Gastroesophageal sphincter (tissue), 3 donors: ENCODE results near the gene KLF15.

Experiments used
- CTCF ChIP-seq, 4 experiments: fragments of 200-600 bp in 2 of 4; fragments of 450-650 bp in 2 of 4; sonication (generic) in 1 of 4; IDR thresholded peaks; one replicate each; pipeline ENCODE4 v1.5.1; 2017 to 2019; ENCODE audit warnings: antibody characterized with exemption in 4 of 4, mild to moderate bottlenecking in 2 of 4, moderate library complexity in 2 of 4
- EP300 ChIP-seq: sonication (generic); formaldehyde crosslinking; IDR thresholded peaks from one replicate; pipeline ENCODE4 v1.6.1; 2017; ENCODE audit warnings: antibody characterized with exemption, mild to moderate bottlenecking
- POLR2A ChIP-seq, 2 donors: fragments of 450-650 bp; IDR thresholded peaks; one replicate each; pipeline ENCODE4 v1.6.1; 2017; ENCODE audit warnings: antibody characterized with exemption in 2 of 2, mild to moderate bottlenecking in 2 of 2, moderate library complexity in 1 of 2
- POLR2AphosphoS5 ChIP-seq: sonication (generic); formaldehyde crosslinking; IDR thresholded peaks from one replicate; pipeline ENCODE4 v1.6.1; 2017; ENCODE audit warnings: antibody characterized with exemption

GRCh38 chr3:126316501-126316939, 40.7 kb downstream of the KLF15 start:
- TF ChIP-seq CTCF (IDR thresholded peaks at IDR 0.05) = no peak
- no peak for TF ChIP-seq POLR2AphosphoS5
- TF ChIP-seq POLR2A (IDR thresholded peaks at IDR 0.05) = no peak
- TF ChIP-seq EP300 = no peak
